Smooth muscle cell (in vitro differentiated cells): ENCODE measurements around the gene NEURL1B. TPM values are rescaled to one million over a fixed set of nuclear protein-coding genes. Genes with fewer than 3 reads are reported as not detected.

ENCODE experiments used
- DNase-seq: peaks from one replicate; lab custom pipeline; 2025; ENCODE audit not compliant: unreplicated experiment; lab: John Stamatoyannopoulos, UW
- H2AFZ ChIP-seq: fragments of 200-600 bp; sonication (generic); 2 replicates; pipeline ENCODE4 v1.6.0; 2016; ENCODE audit warnings: antibody characterized with exemption, low read depth, mild to moderate bottlenecking
- H3F3A ChIP-seq: fragments of 200-600 bp; sonication (generic); 2 replicates; pipeline ENCODE4 v1.6.0; 2017; ENCODE audit warnings: antibody characterized with exemption, low read depth
- H3K27ac ChIP-seq: fragments of 200-600 bp; sonication (generic); 2 replicates; pipeline ENCODE4 v1.5.1; 2016; ENCODE audit warnings: low read depth, mild to moderate bottlenecking
- H3K27me3 ChIP-seq: fragments of 200-600 bp; sonication (generic); 2 replicates; pipeline ENCODE4 v1.6.1; 2016; ENCODE audit warnings: low read depth, mild to moderate bottlenecking
- H3K36me3 ChIP-seq: fragments of 200-600 bp; sonication (generic); 2 replicates; pipeline ENCODE4 v1.5.1; 2016; ENCODE audit warnings: low read depth
- H3K4me1 ChIP-seq: fragments of 200-600 bp; sonication (generic); 2 replicates; pipeline ENCODE4 v1.5.1; 2016; ENCODE audit warnings: low read depth
- H3K4me2 ChIP-seq: fragments of 200-600 bp; sonication (generic); 2 replicates; pipeline ENCODE4 v1.6.0; 2016; ENCODE audit warnings: mild to moderate bottlenecking
- H3K4me3 ChIP-seq: fragments of 200-600 bp; sonication (generic); 2 replicates; pipeline ENCODE4 v1.5.1; 2016; ENCODE audit warnings: mild to moderate bottlenecking
- H3K79me2 ChIP-seq: fragments of 200-600 bp; sonication (generic); 2 replicates; pipeline ENCODE4 v1.6.0; 2016; ENCODE audit warnings: low read depth, mild to moderate bottlenecking
- H3K9ac ChIP-seq: fragments of 200-600 bp; sonication (generic); 2 replicates; pipeline ENCODE4 v1.6.0; 2016; ENCODE audit warnings: low read depth
- H3K9me3 ChIP-seq: fragments of 200-600 bp; sonication (generic); replicated peaks from 2 replicates; pipeline ENCODE4 v1.5.1; 2016; ENCODE audit warnings: low read depth
- H4K20me1 ChIP-seq: fragments of 200-600 bp; sonication (generic); 2 replicates; pipeline ENCODE4 v1.6.0; 2016; ENCODE audit warnings: low read depth
- WGBS: methylation state at CpG from one replicate; pipeline ENCODE4 v1.1.7; 2016; ENCODE audit warnings: low lambda C conversion rate; 5-methylcytosine and 5-hydroxymethylcytosine counted together
- polyA plus RNA-seq: library from polyadenylated mRNA; unstranded; fragments of >200 nt; fragmentation: Nextera tagmentation; extraction: Ambion mirVana; gene quantifications from 2 replicates; pipeline ENCODE4 v1.2.1, GENCODE V29; 2016
- total RNA-seq: library from RNA; depleted of rRNA; stranded (reverse); fragments of >200 nt; gene quantifications from 2 replicates; pipeline ENCODE4 v1.2.3, GENCODE V29; 2014
- TF ChIP-seq, protein P1 (sequence below): fragments of 200-600 bp; sonication (generic); IDR thresholded peaks from 2 replicates; pipeline ENCODE4 v1.5.1; 2017; ENCODE audit warnings: borderline replicate concordance, mild to moderate bottlenecking, antibody characterized with exemption; ENCODE audit not compliant: insufficient read depth, poor library complexity, severe bottlenecking

NEURL1B gene
- total and polyA plus RNA-seq, 2 experiments from 2014 or later, result 3.7 to 10.0 TPM

DNA sequence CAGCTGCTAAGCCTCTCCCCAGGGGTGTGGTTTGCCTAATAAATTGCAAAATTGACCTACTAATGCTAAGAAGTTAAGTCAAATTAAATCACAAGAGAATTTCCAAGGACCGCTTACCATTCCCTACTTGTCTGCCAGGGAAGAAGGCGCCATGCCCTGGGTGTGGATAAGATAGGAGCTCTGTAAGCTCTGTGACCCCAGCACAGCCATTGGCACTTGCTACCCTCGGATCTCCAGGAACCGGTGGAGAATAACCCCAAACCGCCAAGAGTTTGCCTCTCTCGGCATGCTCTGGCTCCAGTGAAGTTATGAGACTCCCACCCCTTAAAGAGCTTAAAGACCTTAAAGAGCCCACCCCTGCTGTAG is 58.9 kb downstream of the NEURL1B start:
- WGBS, result 34% methylated on average over 6 of the region's 6 CpGs
- Histone ChIP-seq H3K27me3 (no peaks in the 10 kb centered on the region), H4K20me1 (no peaks in the 10 kb centered on the region), H2AFZ (peak overlapping the region; percentile 3), H3K9ac (no peak overlapping the region), H3K79me2 (no peaks in the 10 kb centered on the region), H3K27ac (no peak overlapping the region), H3F3A (no peaks in the 10 kb centered on the region), H3K4me3 (peak overlapping the region; percentile 36), H3K9me3 (no peaks in the 10 kb centered on the region), H3K4me1 (peaks cover 21% of the 10 kb centered on the region), H3K4me2 (peak overlapping the region; percentile 72), H3K36me3 (no peaks in the 10 kb centered on the region)
- DNase-seq, result no peak
- TF ChIP-seq, protein P1, sequence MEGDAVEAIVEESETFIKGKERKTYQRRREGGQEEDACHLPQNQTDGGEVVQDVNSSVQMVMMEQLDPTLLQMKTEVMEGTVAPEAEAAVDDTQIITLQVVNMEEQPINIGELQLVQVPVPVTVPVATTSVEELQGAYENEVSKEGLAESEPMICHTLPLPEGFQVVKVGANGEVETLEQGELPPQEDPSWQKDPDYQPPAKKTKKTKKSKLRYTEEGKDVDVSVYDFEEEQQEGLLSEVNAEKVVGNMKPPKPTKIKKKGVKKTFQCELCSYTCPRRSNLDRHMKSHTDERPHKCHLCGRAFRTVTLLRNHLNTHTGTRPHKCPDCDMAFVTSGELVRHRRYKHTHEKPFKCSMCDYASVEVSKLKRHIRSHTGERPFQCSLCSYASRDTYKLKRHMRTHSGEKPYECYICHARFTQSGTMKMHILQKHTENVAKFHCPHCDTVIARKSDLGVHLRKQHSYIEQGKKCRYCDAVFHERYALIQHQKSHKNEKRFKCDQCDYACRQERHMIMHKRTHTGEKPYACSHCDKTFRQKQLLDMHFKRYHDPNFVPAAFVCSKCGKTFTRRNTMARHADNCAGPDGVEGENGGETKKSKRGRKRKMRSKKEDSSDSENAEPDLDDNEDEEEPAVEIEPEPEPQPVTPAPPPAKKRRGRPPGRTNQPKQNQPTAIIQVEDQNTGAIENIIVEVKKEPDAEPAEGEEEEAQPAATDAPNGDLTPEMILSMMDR, result no peak

DNA sequence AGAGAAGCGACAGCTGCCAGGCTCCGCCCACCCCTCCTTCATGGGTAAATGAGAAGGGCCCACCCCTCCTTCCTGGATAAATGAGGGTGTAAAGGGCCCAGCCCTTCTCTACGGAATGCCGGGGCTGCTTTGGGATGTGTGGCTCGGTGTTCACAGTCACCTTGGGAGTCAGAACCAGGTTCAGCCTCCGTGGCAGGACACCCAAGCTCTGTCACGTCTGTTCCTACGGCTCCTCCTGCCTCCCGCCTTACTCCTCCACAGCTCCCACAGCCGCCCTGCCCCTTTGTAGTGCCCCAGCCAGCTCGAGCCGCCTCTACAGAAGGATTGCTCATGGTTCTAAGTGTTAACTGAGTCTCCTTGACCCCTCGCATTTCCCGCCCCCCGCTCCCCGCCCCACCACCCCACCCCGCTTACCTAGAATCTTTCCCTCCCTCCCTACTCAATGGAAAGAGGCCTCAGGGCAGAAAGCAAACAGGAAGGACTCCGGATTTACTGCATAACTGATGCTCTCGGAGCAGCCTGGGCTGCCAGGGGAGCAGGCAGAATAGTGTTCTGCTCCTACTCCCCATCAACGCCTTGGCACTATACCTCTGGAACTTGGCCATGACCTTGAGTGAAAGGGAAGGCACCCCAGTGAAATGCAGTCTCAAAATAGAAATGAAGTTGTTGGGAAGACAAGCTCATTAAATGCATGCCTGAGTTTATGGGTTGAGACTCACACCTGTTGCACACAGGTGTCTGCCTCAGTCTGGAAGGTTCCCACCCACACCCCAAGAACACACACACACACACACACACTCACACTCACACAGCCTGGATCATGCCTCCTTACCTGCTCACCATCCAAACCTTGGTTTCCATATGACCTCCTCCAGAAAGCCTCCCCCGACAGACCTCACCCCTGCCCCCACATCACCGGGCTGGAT is 59.6 kb downstream of the NEURL1B start:
- Histone ChIP-seq H3K4me3 (peak overlapping the region; percentile 36), H3F3A (no peaks in the 10 kb centered on the region), H3K79me2 (no peaks in the 10 kb centered on the region), H3K27me3 (no peaks in the 10 kb centered on the region), H3K36me3 (no peaks in the 10 kb centered on the region), H3K4me2 (peak overlapping the region; percentile 72), H2AFZ (peak overlapping the region; percentile 3), H3K9me3 (no peaks in the 10 kb centered on the region), H3K27ac (no peak overlapping the region), H3K9ac (no peak overlapping the region), H3K4me1 (peaks cover 18% of the 10 kb centered on the region), H4K20me1 (no peaks in the 10 kb centered on the region)
- 15% methylated on average over 18 of the region's 22 CpGs for WGBS
- TF ChIP-seq, protein P1, result no peak
- no peak for DNase-seq

DNA sequence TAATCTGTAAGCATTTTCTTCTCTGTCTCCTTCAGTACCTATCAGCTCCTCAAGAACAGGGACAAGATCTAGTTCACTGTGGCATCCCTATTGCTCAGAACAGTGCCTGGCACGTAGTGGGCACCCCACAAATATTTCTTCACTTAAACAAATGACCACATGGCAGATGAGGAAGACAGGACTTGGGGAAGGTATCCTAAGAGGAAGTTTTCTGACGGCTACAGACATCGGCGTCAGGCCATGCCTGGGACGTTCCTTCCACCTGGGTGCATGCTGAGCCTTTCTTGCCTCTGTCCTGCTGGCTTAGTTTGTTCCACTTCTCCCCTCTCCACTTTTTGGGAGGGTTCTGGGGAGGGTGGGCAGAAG is 60.2 kb downstream of the NEURL1B start:
- TF ChIP-seq, protein P1, result no peak
- H3K4me3 ChIP-seq, result no peak overlapping the region
- H4K20me1 ChIP-seq, result no peaks in the 10 kb centered on the region
- peaks cover 18% of the 10 kb centered on the region for H3K4me1 ChIP-seq
- no peak overlapping the region for H2AFZ ChIP-seq
- WGBS, result 60% methylated on average over 5 of the region's 5 CpGs
- no peaks in the 10 kb centered on the region for H3K9me3 ChIP-seq
- H3K36me3 ChIP-seq, result no peaks in the 10 kb centered on the region
- H3K27ac ChIP-seq, result no peak overlapping the region
- no peaks in the 10 kb centered on the region for H3K79me2 ChIP-seq
- H3F3A ChIP-seq, result no peaks in the 10 kb centered on the region
- no peak for DNase-seq
- H3K4me2 ChIP-seq, result no peak overlapping the region
- no peaks in the 10 kb centered on the region for H3K27me3 ChIP-seq
- H3K9ac ChIP-seq, result no peak overlapping the region
